ENCODE data around the gene ASTN2. TPM values are rescaled to one million over a fixed set of nuclear protein-coding genes. Genes with fewer than 3 reads are reported as not detected.

Gene ASTN2
- total RNA-seq, 1 donor from 2014 or later, result 2.5 TPM

GRCh38 chr9:117191504-117192261 is 223.2 kb downstream of the ASTN2 start:
- DNase-seq (ENCODE audit: low spot score), result no peak
- intact Hi-C loops (cut with DNase I), result no loop called here

GRCh38 chr9:117189121-117189520 is 225.7 kb downstream of the ASTN2 start:
- DNase-seq (ENCODE audit: low spot score), result no peak
- intact Hi-C loops (cut with DNase I), result no loop called here

- intact Hi-C loops (cut with DNase I), result no loop called here
- no peak for DNase-seq (ENCODE audit: low spot score)
Measured at GRCh38 chr9:117188394-117188793, 226.5 kb downstream of the ASTN2 start.

- DNase-seq (ENCODE audit: low spot score), result no peak
- intact Hi-C loops (cut with DNase I), result no loop called here
Measured at GRCh38 chr9:117187498-117187897, 227.4 kb downstream of the ASTN2 start.

- no peak for DNase-seq (ENCODE audit: low spot score)
- intact Hi-C loops (cut with DNase I), result no loop called here
Measured at GRCh38 chr9:117184173-117184572, 230.7 kb downstream of the ASTN2 start.

GRCh38 chr9:117182046-117182445 is 232.8 kb downstream of the ASTN2 start:
- intact Hi-C loops (cut with DNase I), result no loop called here
- DNase-seq (ENCODE audit: low spot score), result no peak

- no peak for DNase-seq (ENCODE audit: low spot score)
- intact Hi-C loops (cut with DNase I), result no loop called here
Measured at GRCh38 chr9:117180896-117181445, 233.9 kb downstream of the ASTN2 start.

GRCh38 chr9:117178596-117179375 is 236.1 kb downstream of the ASTN2 start:
- intact Hi-C loops (cut with DNase I), result no loop called here

GRCh38 chr9:117170567-117170966 is 244.3 kb downstream of the ASTN2 start:
- DNase-seq (ENCODE audit: low spot score), result no peak
- intact Hi-C loops (cut with DNase I), result no loop called here

More at GRCh38 chr9:117178596-117179375, 236.1 kb downstream of the ASTN2 start:
- DNase-seq (ENCODE audit: low spot score), result no peak

- intact Hi-C loops (cut with DNase I), result no loop called here
- DNase-seq (ENCODE audit: low spot score), result no peak
Measured at GRCh38 chr9:117169089-117169621, 245.7 kb downstream of the ASTN2 start.

- intact Hi-C loops (cut with DNase I), result no loop called here
- DNase-seq (ENCODE audit: low spot score), result no peak
Measured at GRCh38 chr9:117164512-117164911, 250.3 kb downstream of the ASTN2 start.

GRCh38 chr9:117160254-117160653 is 254.6 kb downstream of the ASTN2 start:
- intact Hi-C loops (cut with DNase I), result no loop called here

GRCh38 chr9:117156771-117157535 is 257.9 kb downstream of the ASTN2 start:
- intact Hi-C loops (cut with DNase I), result no loop called here
- DNase-seq (ENCODE audit: low spot score), result no peak

More at GRCh38 chr9:117160254-117160653, 254.6 kb downstream of the ASTN2 start:
- DNase-seq (ENCODE audit: low spot score), result no peak

- intact Hi-C loops (cut with DNase I), result no loop called here
- no peak for DNase-seq (ENCODE audit: low spot score)
Measured at GRCh38 chr9:117156144-117156688, 258.6 kb downstream of the ASTN2 start.

- DNase-seq (ENCODE audit: low spot score), result no peak
- intact Hi-C loops (cut with DNase I), result no loop called here
Measured at GRCh38 chr9:117153021-117153420, 261.8 kb downstream of the ASTN2 start.

GRCh38 chr9:117151716-117152115 is 263.1 kb downstream of the ASTN2 start:
- no peak for DNase-seq (ENCODE audit: low spot score)
- intact Hi-C loops (cut with DNase I), result no loop called here

GRCh38 chr9:117149996-117150395 is 264.9 kb downstream of the ASTN2 start:
- no peak for DNase-seq (ENCODE audit: low spot score)
- intact Hi-C loops (cut with DNase I), result no loop called here

- no peak for DNase-seq (ENCODE audit: low spot score)
- intact Hi-C loops (cut with DNase I), result no loop called here
Measured at GRCh38 chr9:117145811-117146490, 268.9 kb downstream of the ASTN2 start.

GRCh38 chr9:117145081-117145480 is 269.8 kb downstream of the ASTN2 start:
- no peak for DNase-seq (ENCODE audit: low spot score)
- intact Hi-C loops (cut with DNase I), result no loop called here

Measured in cardiac septum (tissue), 1 donor.